ENCODE data around the gene HEPACAM. TPM values are rescaled to one million over a fixed set of nuclear protein-coding genes. Genes with fewer than 3 reads are reported as not detected.

HEPACAM gene
- total RNA-seq, 1 experiment from 2014 or later: not detected

- H3K9me3 Mint-ChIP-seq: no peaks in the 10 kb centered on the region
Measured at GRCh38 chr11:124898711-124899110, 37.1 kb downstream of the HEPACAM start.

More at GRCh38 chr11:124898711-124899110, 37.1 kb downstream of the HEPACAM start:
- H3K27ac Mint-ChIP-seq: peak overlapping the region in 1 of 3 experiments; percentile 33; a peak in 1 of 7 replicates
- no peaks in the 10 kb centered on the region for H4K20me1 ChIP-seq (ENCODE audit: control insufficient read depth, insufficient read depth, insufficient read length)
- DNase-seq: peak; percentile 51
- no peak overlapping the region for H3K23ac ChIP-seq (ENCODE audit: insufficient read length, low read depth, low read length)
- peaks cover 16 to 17% of the 10 kb centered on the region in 2 experiments for H3K4me1 Mint-ChIP-seq
- H3K9me3 ChIP-seq (ENCODE audit: control insufficient read depth, low read depth, low read length): no peaks in the 10 kb centered on the region
- no peak overlapping the region for H2BK120ac ChIP-seq (ENCODE audit: low read depth, low read length, poor library complexity, severe bottlenecking)
- H2AK5ac ChIP-seq (ENCODE audit: insufficient read length, low read length): no peak overlapping the region
- H4K8ac ChIP-seq (replicated peaks; ENCODE audit: insufficient read length, low read depth, low read length): no peak overlapping the region
- H3K36me3 Mint-ChIP-seq (ENCODE audit: insufficient read depth in 1 of 3, low read depth in 3 of 3): no peaks in the 10 kb centered on the region
- no peak overlapping the region for H2BK5ac ChIP-seq (ENCODE audit: insufficient read length, low read length)
- H3T11ph ChIP-seq (ENCODE audit: low read length): no peak overlapping the region
- no peaks in the 10 kb centered on the region; the same call in 1 of the 2 replicates for H3K27me3 ChIP-seq (ENCODE audit: insufficient read depth, low read length)
- H3K4me2 ChIP-seq (ENCODE audit: insufficient read depth, insufficient read length, low read length): no peak overlapping the region
- H3K18ac ChIP-seq (ENCODE audit: insufficient read length, low read depth, low read length): no peak overlapping the region
- no peaks in the 10 kb centered on the region for H3K79me1 ChIP-seq (ENCODE audit: insufficient read depth, low read depth, low read length, poor library complexity, severe bottlenecking)
- H3K14ac ChIP-seq (ENCODE audit: insufficient read depth, low read length): no peak overlapping the region
- no peak overlapping the region for H4K91ac ChIP-seq (ENCODE audit: insufficient read length, low read depth, low read length)
- H3K4ac ChIP-seq (ENCODE audit: low read depth, low read length): no peak overlapping the region
- no peak overlapping the region for H2BK15ac ChIP-seq (ENCODE audit: low read depth, low read length)
- no peak overlapping the region for H3K4me3 Mint-ChIP-seq
- H3K23me2 ChIP-seq (ENCODE audit: insufficient read length, low read depth, low read length, poor library complexity, severe bottlenecking): no peaks in the 10 kb centered on the region
- H3K79me2 ChIP-seq (ENCODE audit: insufficient read depth, low read length): no peaks in the 10 kb centered on the region
- no peak overlapping the region for H2BK12ac ChIP-seq (ENCODE audit: insufficient read length, low read depth, low read length)
- no peak overlapping the region for H4K5ac ChIP-seq (ENCODE audit: insufficient read length, low read depth, low read length)
- no peak for TF ChIP-seq CTCF (conservative IDR thresholded peaks at IDR 0.05)
- no peak overlapping the region for H3K9ac ChIP-seq (ENCODE audit: extremely low read depth, insufficient read length, low read length)
- no CpG with 5 or more reads among the region's 5 CpGs for WGBS (ENCODE audit: extremely low coverage, insufficient read length, low lambda C conversion rate)
- no peak overlapping the region for H3K56ac ChIP-seq (ENCODE audit: insufficient read length, low read depth, low read length)
- no peak overlapping the region for H3K27ac ChIP-seq (ENCODE audit: insufficient read length, low read depth, low read length)
- no peak overlapping the region for H2AFZ ChIP-seq (ENCODE audit: low read length)
- H3K4me1 ChIP-seq (ENCODE audit: insufficient read depth, low read length): peaks cover 4% of the 10 kb centered on the region; the same call in 1 of the 2 replicates
- no peak overlapping the region for H2BK20ac ChIP-seq (ENCODE audit: low read depth, low read length, poor library complexity, severe bottlenecking)
- peaks cover 14% of the 10 kb centered on the region for H3K27me3 Mint-ChIP-seq (ENCODE audit: low read depth)

Measured in H9 (cell line).